Myocyte (in vitro differentiated cells): ENCODE data around the gene ASB7. TPM values are rescaled to one million over a fixed set of nuclear protein-coding genes. Genes with fewer than 3 reads are reported as not detected.

ENCODE experiments used
- DNase-seq: peaks from one replicate; pipeline ENCODE4 v3.0.0-alpha.2; 2012; ENCODE audit warnings: low read depth
- total RNA-seq: library from RNA; depleted of rRNA; stranded (reverse); fragments of >200 nt; gene quantifications from 2 replicates; pipeline ENCODE4 v1.2.3, GENCODE V29; 2014

The ASB7 gene
- total RNA-seq, 1 donor from 2014 or later, result 9.2 TPM

- DNase-seq, result no peak
These were observed 81.0 kb downstream of the ASB7 start for GRCh38 chr15:100683434-100683833.

GRCh38 chr15:100684591-100684990 is 82.2 kb downstream of the ASB7 start:
- no peak for DNase-seq

- no peak for DNase-seq
These were observed 83.8 kb downstream of the ASB7 start for GRCh38 chr15:100686021-100686724.

- no peak for DNase-seq
These were observed 84.5 kb downstream of the ASB7 start for GRCh38 chr15:100686725-100687473.

GRCh38 chr15:100687582-100688141 is 85.3 kb downstream of the ASB7 start:
- no peak for DNase-seq

- no peak for DNase-seq
These were observed 86.2 kb downstream of the ASB7 start for GRCh38 chr15:100688549-100689120.

- DNase-seq, result no peak
These were observed 86.9 kb downstream of the ASB7 start for GRCh38 chr15:100689131-100689899.

GRCh38 chr15:100690032-100690794 is 87.8 kb downstream of the ASB7 start:
- DNase-seq, result no peak

GRCh38 chr15:100690795-100691158 is 88.4 kb downstream of the ASB7 start:
- DNase-seq, result no peak

GRCh38 chr15:100691321-100691720 is 88.9 kb downstream of the ASB7 start:
- no peak for DNase-seq

- DNase-seq, result no peak
These were observed 89.9 kb downstream of the ASB7 start for GRCh38 chr15:100692246-100692645.

GRCh38 chr15:100692671-100693070 is 90.3 kb downstream of the ASB7 start:
- DNase-seq, result no peak

- no peak for DNase-seq
These were observed 91.1 kb downstream of the ASB7 start for GRCh38 chr15:100693451-100693850.

- no peak for DNase-seq
These were observed 92.1 kb downstream of the ASB7 start for GRCh38 chr15:100694381-100695021.

GRCh38 chr15:100695048-100695447 is 92.7 kb downstream of the ASB7 start:
- no peak for DNase-seq

GRCh38 chr15:100696452-100696851 is 94.1 kb downstream of the ASB7 start:
- no peak for DNase-seq
